T follicular helper cell (primary cell): ENCODE results near the gene RXRB.
A peak's percentile ranks its signal among the peaks of the same experiment; 100 is the strongest.
"Not testable (repeated sequence)": the region's sequence is repeated elsewhere in the genome, so short reads cannot be mapped to it uniquely, and the experiment has no call there.

Source experiments
- DNase-seq: peaks from one replicate; pipeline ENCODE4 v3.0.0-alpha.2; 2020; ENCODE audit warnings: low read depth
- total RNA-seq, 2 experiments: gene quantifications; one replicate each; lab custom pipeline; 2026; lab: John Stamatoyannopoulos, UW

The RXRB gene
- 69.3 to 105 reads per million in 2 experiments for total RNA-seq

GRCh38 chr6:33200219-33201146, at the start of gene RXRB, which contains the start of gene SLC39A7:
Gene RXRB (minus strand): TSS chr6:33200665. CDS start chr6:33200476, 189 bp downstream.
Gene SLC39A7 (plus strand): TSS chr6:33200867. CDS start chr6:33201246, 379 bp downstream.
- peak; percentile 99 for DNase-seq

- no peak for DNase-seq
Observed at GRCh38 chr6:33249732-33250630, 49.5 kb upstream of the RXRB start.

- DNase-seq: peak; percentile 92
Observed at GRCh38 chr6:33248932-33249731, 48.7 kb upstream of the RXRB start.

- DNase-seq: no peak
Observed at GRCh38 chr6:33248643-33248931, 48.1 kb upstream of the RXRB start.

GRCh38 chr6:33247977-33248642, 47.6 kb upstream of the RXRB start:
- peak; percentile 83 for DNase-seq

GRCh38 chr6:33243476-33243875, 43.0 kb upstream of the RXRB start:
- no peak for DNase-seq

GRCh38 chr6:33241968-33242367, 41.5 kb upstream of the RXRB start:
- DNase-seq: no peak

GRCh38 chr6:33237741-33238140, 37.3 kb upstream of the RXRB start:
- DNase-seq: no peak

- no peak for DNase-seq
Observed at GRCh38 chr6:33236852-33237251, 36.4 kb upstream of the RXRB start.

- no peak for DNase-seq
Observed at GRCh38 chr6:33236328-33236727, 35.9 kb upstream of the RXRB start.

- no peak for DNase-seq
Observed at GRCh38 chr6:33235221-33235634, 34.8 kb upstream of the RXRB start.

- DNase-seq: not testable (repeated sequence)
Observed at GRCh38 chr6:33226503-33227120, 26.1 kb upstream of the RXRB start.

GRCh38 chr6:33217681-33218080, 17.2 kb upstream of the RXRB start:
- DNase-seq: no peak

- DNase-seq: no peak
Observed at GRCh38 chr6:33217246-33217645, 16.8 kb upstream of the RXRB start.

- no peak for DNase-seq
Observed at GRCh38 chr6:33216117-33216649, 15.7 kb upstream of the RXRB start.

- DNase-seq: no peak
Observed at GRCh38 chr6:33215271-33216116, 15.0 kb upstream of the RXRB start.

- no peak for DNase-seq
Observed at GRCh38 chr6:33213989-33214335, 13.5 kb upstream of the RXRB start.

GRCh38 chr6:33213166-33213988, 12.9 kb upstream of the RXRB start:
- no peak for DNase-seq

GRCh38 chr6:33212857-33213165, 12.3 kb upstream of the RXRB start:
- no peak for DNase-seq
